Endothelial cell of umbilical vein (primary cell): Measurements from ENCODE around the gene AUTS2. TPM values are rescaled to one million over a fixed set of nuclear protein-coding genes. Genes with fewer than 3 reads are reported as not detected.

Experiments used
- BruUV-seq: library from RNA; stranded (reverse); fragments of 400-500 nt; replicated peaks from 2 replicates; lab custom pipeline; 2021; lab: Mats Ljungman, UMichigan
- CTCF ChIA-PET: fragments of 300-600, 350-600 bp; sonication (Branson Sonifier 250); formaldehyde crosslinking; loops from one replicate; lab custom pipeline; 2021; ENCODE audit warnings: antibody characterized with exemption, inconsistent platforms; lab: Charles Lee
- POLR2A ChIA-PET: fragments of 300-600, 350-600 bp; sonication (Branson Sonifier 250); formaldehyde crosslinking; loops from one replicate; lab custom pipeline; 2021; ENCODE audit warnings: antibody characterized with exemption, inconsistent platforms; lab: Charles Lee
- DNase-seq: peaks from one replicate; pipeline ENCODE4 v3.0.0-alpha.2; 2011; ENCODE audit warnings: low read depth, low spot score
- FAIRE-seq: peaks from 2 replicates; lab custom pipeline; 2011; peaks lifted over from hg19 to GRCh38; lab: Jason Lieb, UNC
- H2AFZ ChIP-seq: 2 replicates; pipeline ENCODE4 v1.6.0; 2012; ENCODE audit warnings: low read depth, low read length, control low read depth, inconsistent platforms
- H3K27ac ChIP-seq: 2 replicates; pipeline ENCODE4 v1.5.1; 2011; ENCODE audit warnings: low read depth, mild to moderate bottlenecking, control low read depth, low read length, moderate library complexity; ENCODE audit not compliant: insufficient read depth
- H3K27me3 ChIP-seq, 2 experiments: 2 replicates each; pipeline versions ENCODE4 v1.6.0 to v1.6.1; 2011; ENCODE audit warnings: low read length in 2 of 2, mixed read lengths in 1 of 2; ENCODE audit not compliant: control insufficient read depth in 2 of 2, insufficient read depth in 2 of 2
- H3K36me3 ChIP-seq, 2 experiments: 2 replicates in 1 of 2; 3 replicates in 1 of 2; pipeline ENCODE4 v1.5.1; 2011; ENCODE audit warnings: low read length in 2 of 2, mild to moderate bottlenecking in 1 of 2, moderate library complexity in 1 of 2; ENCODE audit not compliant: control insufficient read depth in 2 of 2, insufficient read depth in 2 of 2; ENCODE audit errors: extremely low read depth in 1 of 2
- H3K4me1 ChIP-seq: 3 replicates; pipeline ENCODE4 v1.5.1; 2011; ENCODE audit warnings: mild to moderate bottlenecking, low read length; ENCODE audit not compliant: control insufficient read depth, insufficient read depth; ENCODE audit errors: extremely low read depth
- H3K4me2 ChIP-seq: 2 replicates; pipeline ENCODE4 v1.6.1; 2011; ENCODE audit warnings: low read length, control low read depth, mixed read lengths; ENCODE audit not compliant: insufficient read depth
- H3K4me3 ChIP-seq, 3 experiments: fragments of 200-600 bp in 1 of 3; sonication (generic), shearing (Covaris generic) in 1 of 3; replicated peaks in 1 of 3; 2 replicates each; pipeline ENCODE4 v1.5.1; 2011 to 2016; ENCODE audit warnings: control low read depth in 3 of 3, low read length in 3 of 3, mild to moderate bottlenecking in 2 of 3, inconsistent platforms in 1 of 3, low read depth in 1 of 3, moderate library complexity in 1 of 3; ENCODE audit not compliant: insufficient read depth in 1 of 3
- H3K79me2 ChIP-seq: 2 replicates; pipeline ENCODE4 v1.6.0; 2012; ENCODE audit warnings: low read length, inconsistent platforms; ENCODE audit not compliant: control insufficient read depth, insufficient read depth
- H3K9ac ChIP-seq: replicated peaks from 2 replicates; pipeline ENCODE3; 2011; ENCODE audit warnings: low read length, control low read depth; ENCODE audit not compliant: insufficient read depth; ENCODE audit errors: extremely low read depth
- H3K9me1 ChIP-seq: replicated peaks from 3 replicates; pipeline ENCODE4 v1.6.0; 2011; ENCODE audit warnings: mild to moderate bottlenecking, low read length; ENCODE audit not compliant: control insufficient read depth, insufficient read depth; ENCODE audit errors: extremely low read depth
- H3K9me3 ChIP-seq: replicated peaks from 2 replicates; pipeline ENCODE4 v1.5.1; 2012; ENCODE audit warnings: low read length, inconsistent platforms; ENCODE audit not compliant: control insufficient read depth, insufficient read depth
- H4K20me1 ChIP-seq: replicated peaks from 2 replicates; pipeline ENCODE3; 2011; ENCODE audit warnings: mild to moderate bottlenecking, low read length; ENCODE audit not compliant: control insufficient read depth, insufficient read depth; ENCODE audit errors: extremely low read depth
- EZH2 ChIP-seq: IDR thresholded peaks from 2 replicates; pipeline ENCODE4 v1.6.1; 2012; ENCODE audit warnings: borderline replicate concordance, low read depth, mild to moderate bottlenecking, moderate library complexity, low read length, inconsistent platforms; ENCODE audit not compliant: severe bottlenecking
- FOS ChIP-seq: IDR thresholded peaks from 2 replicates; pipeline ENCODE4 v1.6.1; 2011; ENCODE audit warnings: mild to moderate bottlenecking, low read length, moderate library complexity, borderline replicate concordance; ENCODE audit not compliant: insufficient read depth
- GATA2 ChIP-seq: IDR thresholded peaks from 2 replicates; pipeline ENCODE4 v1.7.0; 2011; ENCODE audit warnings: low read depth, mild to moderate bottlenecking, moderate library complexity, mixed read lengths, low read length; ENCODE audit not compliant: insufficient read length, insufficient read depth
- JUN ChIP-seq: IDR thresholded peaks from 2 replicates; pipeline ENCODE4 v1.6.1; 2011; ENCODE audit warnings: borderline replicate concordance, low read depth; ENCODE audit not compliant: insufficient read length, insufficient read depth
- MYC ChIP-seq: IDR thresholded peaks from one replicate; pipeline ENCODE4 v1.6.1; 2011; ENCODE audit warnings: mild to moderate bottlenecking, low read depth, low read length
- POLR2A ChIP-seq: IDR thresholded peaks from 2 replicates; pipeline ENCODE4 v1.6.1; 2012; ENCODE audit warnings: low read depth, mild to moderate bottlenecking, control low read depth, low read length
- POLR2AphosphoS5 ChIP-seq: IDR thresholded peaks from 2 replicates; pipeline ENCODE4 v1.6.1; 2012; ENCODE audit warnings: low read depth, mild to moderate bottlenecking, control low read depth, low read length, moderate library complexity; ENCODE audit not compliant: insufficient read depth
- dilution Hi-C: fragments of 300-500 bp; cut with MboI; formaldehyde crosslinking; loops from one replicate; pipeline ENCODE4 v1.15.0; 2019; ENCODE audit warnings: low sequenced_read_pairs; ENCODE audit not compliant: extremely low pct_ligation_motif_present
- intact Hi-C: fragments of 100-400 bp; cut with micrococcal nuclease; formaldehyde crosslinking; loops from one replicate; pipeline ENCODE4 v1.10.0; 2022
- polyA plus RNA-seq, 4 experiments: library from polyadenylated mRNA; depleted of rRNA in 3 of 4; stranded (reverse) in 3 of 4; unstranded in 1 of 4; fragments of >200 nt; gene quantifications; 2 replicates each; pipeline versions ENCODE4 v1.2.1 to v1.2.3, GENCODE V29; 2011 to 2012; ENCODE audit warnings: missing spikeins in 1 of 4
- total RNA-seq: library from RNA; stranded (reverse); gene quantifications from 2 replicates; pipeline ENCODE4 v1.2.3, GENCODE V29; 2021
- TF ChIP-seq, protein P1 (sequence below): IDR thresholded peaks from 2 replicates; pipeline ENCODE4 v1.6.1; 2011; ENCODE audit not compliant: insufficient read depth, insufficient read length
- TF ChIP-seq, protein P2 (sequence below), 2 donors: IDR thresholded peaks; 1 replicate in 1 of 2; 2 replicates in 1 of 2; pipeline ENCODE4 v1.5.1; 2011; ENCODE audit warnings: low read length in 2 of 2, mild to moderate bottlenecking in 2 of 2, moderate library complexity in 2 of 2, control low read depth in 1 of 2, inconsistent platforms in 1 of 2, low read depth in 1 of 2; ENCODE audit not compliant: insufficient read depth in 1 of 2; ENCODE audit errors: extremely low read depth in 1 of 2

AUTS2 gene
- total and polyA plus RNA-seq, 2 donors (not counting 3 experiments of a cell fraction or from before 2014, with no cell fraction given) = 0.59 to 8.0 TPM

- CTCF ChIA-PET = no interaction called here
- H3K9me3 ChIP-seq = no peaks in the 10 kb centered on the region
- no peaks in the 10 kb centered on the region for H3K4me1 ChIP-seq
- H3K79me2 ChIP-seq = no peaks in the 10 kb centered on the region
- H3K4me3 ChIP-seq = no peak overlapping the region
- H3K4me2 ChIP-seq = no peak overlapping the region
- H3K36me3 ChIP-seq = no peaks in the 10 kb centered on the region
- POLR2A ChIA-PET = no interaction called here
- no peak overlapping the region for H3K9ac ChIP-seq
- no peak for FAIRE-seq
- H4K20me1 ChIP-seq = no peaks in the 10 kb centered on the region
- no peak for DNase-seq
- dilution Hi-C loops = no loop called here
- TF ChIP-seq FOS = no peak
- TF ChIP-seq, protein P1, sequence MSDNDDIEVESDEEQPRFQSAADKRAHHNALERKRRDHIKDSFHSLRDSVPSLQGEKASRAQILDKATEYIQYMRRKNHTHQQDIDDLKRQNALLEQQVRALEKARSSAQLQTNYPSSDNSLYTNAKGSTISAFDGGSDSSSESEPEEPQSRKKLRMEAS = no peak
- BruUV-seq = no TSS peak
- H2AFZ ChIP-seq = no peak overlapping the region
- no peak overlapping the region for H3K27ac ChIP-seq
- intact Hi-C loops = no loop called here
- no peaks in the 10 kb centered on the region for H3K9me1 ChIP-seq
- H3K27me3 ChIP-seq = no peaks in the 10 kb centered on the region
Measured at GRCh38 chr7:70807650-70808049, 1209.4 kb downstream of the AUTS2 start.

DNA sequence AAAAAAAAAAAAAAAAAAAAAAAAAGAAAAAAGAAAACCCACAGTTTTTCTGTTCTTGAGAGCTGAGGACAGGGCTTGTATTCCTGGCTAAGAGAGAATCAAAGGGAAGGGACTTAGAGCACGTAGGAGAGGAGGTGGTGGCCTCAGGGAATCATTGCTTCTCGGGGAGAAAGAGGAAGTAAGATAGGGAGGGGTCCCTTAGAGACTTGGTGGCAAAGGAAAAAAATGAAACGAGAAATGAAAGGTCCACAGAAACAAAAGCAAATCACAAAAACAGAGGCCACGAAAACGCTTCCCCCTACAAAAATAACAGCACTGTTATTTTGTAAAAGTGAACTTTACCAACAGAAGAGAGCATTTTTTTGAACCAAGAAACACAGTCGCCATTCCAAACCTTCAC lies 1210.6 kb downstream of the AUTS2 start:
- dilution Hi-C loops = no loop called here
- no peak overlapping the region for H3K27ac ChIP-seq
- no peaks in the 10 kb centered on the region for H3K36me3 ChIP-seq
- H3K9me1 ChIP-seq = no peaks in the 10 kb centered on the region
- no peak overlapping the region for H2AFZ ChIP-seq
- no peak for FAIRE-seq
- TF ChIP-seq POLR2A (no peak), JUN (no peak), FOS (no peak), POLR2AphosphoS5 (no peak), GATA2 (no peak), EZH2 (no peak), MYC (no peak)
- TF ChIP-seq, protein P2, sequence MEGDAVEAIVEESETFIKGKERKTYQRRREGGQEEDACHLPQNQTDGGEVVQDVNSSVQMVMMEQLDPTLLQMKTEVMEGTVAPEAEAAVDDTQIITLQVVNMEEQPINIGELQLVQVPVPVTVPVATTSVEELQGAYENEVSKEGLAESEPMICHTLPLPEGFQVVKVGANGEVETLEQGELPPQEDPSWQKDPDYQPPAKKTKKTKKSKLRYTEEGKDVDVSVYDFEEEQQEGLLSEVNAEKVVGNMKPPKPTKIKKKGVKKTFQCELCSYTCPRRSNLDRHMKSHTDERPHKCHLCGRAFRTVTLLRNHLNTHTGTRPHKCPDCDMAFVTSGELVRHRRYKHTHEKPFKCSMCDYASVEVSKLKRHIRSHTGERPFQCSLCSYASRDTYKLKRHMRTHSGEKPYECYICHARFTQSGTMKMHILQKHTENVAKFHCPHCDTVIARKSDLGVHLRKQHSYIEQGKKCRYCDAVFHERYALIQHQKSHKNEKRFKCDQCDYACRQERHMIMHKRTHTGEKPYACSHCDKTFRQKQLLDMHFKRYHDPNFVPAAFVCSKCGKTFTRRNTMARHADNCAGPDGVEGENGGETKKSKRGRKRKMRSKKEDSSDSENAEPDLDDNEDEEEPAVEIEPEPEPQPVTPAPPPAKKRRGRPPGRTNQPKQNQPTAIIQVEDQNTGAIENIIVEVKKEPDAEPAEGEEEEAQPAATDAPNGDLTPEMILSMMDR (IDR thresholded peaks at IDR 0.05; ENCODE audit: extremely low read depth in 1 of 2, insufficient read depth in 1 of 2, low read depth in 1 of 2, low read length in 2 of 2) = no peak
- TF ChIP-seq, protein P1 = no peak
- H3K4me3 ChIP-seq = no peak overlapping the region
- BruUV-seq = no TSS peak
- intact Hi-C loops = no loop called here
- no peak for DNase-seq
- H3K4me2 ChIP-seq = no peak overlapping the region
- ChIA-PET POLR2A (no interaction called here), CTCF (no interaction called here)
- no peaks in the 10 kb centered on the region for H3K79me2 ChIP-seq
- no peaks in the 10 kb centered on the region for H3K4me1 ChIP-seq
- H3K27me3 ChIP-seq = no peaks in the 10 kb centered on the region
- no peaks in the 10 kb centered on the region for H4K20me1 ChIP-seq
- no peak overlapping the region for H3K9ac ChIP-seq
- H3K9me3 ChIP-seq = no peaks in the 10 kb centered on the region
